GM12878 (cell line): ENCODE data around the gene GPLD1. TPM values are rescaled to one million over a fixed set of nuclear protein-coding genes. Genes with fewer than 3 reads are reported as not detected.

Experiments
- ATAC-seq: fragments of 200-7000 bp; cut with Tn5 transposase; 3 replicates; pipeline ENCODE4 v1.9.1; 2020; ENCODE audit warnings: mild to moderate bottlenecking, moderate library complexity
- BruUV-seq: library from RNA; stranded (reverse); fragments of 400-500 nt; replicated peaks from 2 replicates; lab custom pipeline; 2021; lab: Mats Ljungman, UMichigan
- CTCF ChIA-PET: fragments of 300-600 bp; sonication (Branson Sonifier 250); formaldehyde crosslinking; extraction: SDS; loops from one replicate; lab custom pipeline; 2021; ENCODE audit warnings: inconsistent platforms; lab: Yijun Ruan, JAX
- POLR2A ChIA-PET: fragments of 350-600 bp; formaldehyde crosslinking; extraction: SDS; loops from one replicate; lab custom pipeline; 2021; ENCODE audit warnings: inconsistent platforms; lab: Charles Lee
- RAD21 ChIA-PET: fragments of 300-600 bp; sonication (Branson Sonifier 250); formaldehyde crosslinking; loops from one replicate; lab custom pipeline; 2023; ENCODE audit warnings: antibody characterized with exemption; ENCODE audit not compliant: unreplicated experiment; lab: Charles Lee
- SMC1A ChIA-PET: fragments of 300-600 bp; sonication (Branson Sonifier 250); formaldehyde crosslinking; loops from one replicate; lab custom pipeline; 2023; ENCODE audit not compliant: unreplicated experiment, uncharacterized antibody; lab: Charles Lee
- DNase-seq: peaks from one replicate; pipeline ENCODE4 v3.0.0-alpha.2; 2011; ENCODE audit warnings: low read depth, low spot score
- FAIRE-seq: peaks from 3 replicates; lab custom pipeline; 2011; peaks lifted over from hg19 to GRCh38; lab: Jason Lieb, UNC
- H2AFZ ChIP-seq: 2 replicates; pipeline ENCODE4 v1.6.0; 2011; ENCODE audit warnings: low read depth, low read length, control low read depth; ENCODE audit not compliant: control insufficient read depth
- H3K27ac ChIP-seq: 2 replicates; pipeline ENCODE4 v1.5.1; 2011; ENCODE audit warnings: control low read depth; ENCODE audit not compliant: control insufficient read depth, insufficient read depth
- H3K27me3 ChIP-seq, 2 experiments: replicated peaks in 1 of 2; 2 replicates each; pipeline versions ENCODE4 v1.6.0 to v1.6.1; 2011; ENCODE audit warnings: low read length in 1 of 2; ENCODE audit not compliant: control insufficient read depth in 2 of 2, insufficient read depth in 2 of 2
- H3K36me3 ChIP-seq, 2 experiments: 2 replicates each; pipeline ENCODE4 v1.5.1; 2011; ENCODE audit warnings: low read length in 1 of 2; ENCODE audit not compliant: control insufficient read depth in 2 of 2, insufficient read depth in 2 of 2
- H3K4me1 ChIP-seq: 2 replicates; pipeline ENCODE4 v1.6.1; 2011; ENCODE audit warnings: mild to moderate bottlenecking, low read length, moderate library complexity, mixed read lengths; ENCODE audit not compliant: control insufficient read depth, insufficient read depth
- H3K4me2 ChIP-seq: 2 replicates; pipeline ENCODE4 v1.6.0; 2011; ENCODE audit warnings: control low read depth; ENCODE audit not compliant: control insufficient read depth, insufficient read depth
- H3K4me3 ChIP-seq: fragments of 200-600 bp; sonication (generic); 2 replicates; pipeline ENCODE4 v1.5.1; 2016
- H3K79me2 ChIP-seq: 2 replicates; pipeline ENCODE4 v1.6.0; 2011; ENCODE audit warnings: low read length; ENCODE audit not compliant: control insufficient read depth, insufficient read depth
- H3K9ac ChIP-seq: 2 replicates; pipeline ENCODE4 v1.8.0; 2011; ENCODE audit warnings: low read length, control low read depth, mixed read lengths; ENCODE audit not compliant: control insufficient read depth, insufficient read depth
- H3K9me3 ChIP-seq: replicated peaks from 3 replicates; pipeline ENCODE4 v1.5.1; 2011; ENCODE audit warnings: mild to moderate bottlenecking, low read length; ENCODE audit not compliant: control insufficient read depth, insufficient read depth
- H4K20me1 ChIP-seq: 2 replicates; pipeline ENCODE4 v1.6.0; 2011; ENCODE audit not compliant: control insufficient read depth, insufficient read depth
- BHLHE40 ChIP-seq, 2 experiments: fragments of 450-650 bp in 1 of 2; IDR thresholded peaks; 2 replicates each; pipeline ENCODE4 v1.6.1; 2011 to 2017; ENCODE audit warnings: low read depth in 2 of 2, borderline replicate concordance in 1 of 2, improper control_type of control experiment in 1 of 2, low read length in 1 of 2, mild to moderate bottlenecking in 1 of 2
- NBN ChIP-seq: fragments of 450-650 bp; IDR thresholded peaks from 2 replicates; pipeline ENCODE4 v1.6.1; 2016
- PML ChIP-seq: IDR thresholded peaks from 2 replicates; pipeline ENCODE4 v1.6.1; 2012; ENCODE audit warnings: low read length, inconsistent platforms
- SIX5 ChIP-seq: IDR thresholded peaks from 2 replicates; pipeline ENCODE4 v1.6.1; 2011; ENCODE audit warnings: mild to moderate bottlenecking, low read depth, low read length, moderate library complexity; ENCODE audit not compliant: severe bottlenecking
- SMC3 ChIP-seq: IDR thresholded peaks from 2 replicates; pipeline ENCODE4 v1.6.1; 2011; ENCODE audit warnings: low read length, improper control_type of control experiment, borderline replicate concordance
- ZNF217 ChIP-seq: fragments of 450-650 bp; IDR thresholded peaks from 2 replicates; pipeline ENCODE4 v1.6.1; 2017; ENCODE audit warnings: antibody characterized with exemption, mild to moderate bottlenecking
- WGBS: methylation state at CpG from one replicate; pipeline ENCODE4 v1.1.6; 2016; ENCODE audit warnings: low lambda C conversion rate; ENCODE audit not compliant: insufficient replicate concordance, insufficient coverage; ENCODE audit errors: missing lambda C conversion rate; 5-methylcytosine and 5-hydroxymethylcytosine counted together
- in situ Hi-C: fragments of 300-500 bp; cut with MboI; formaldehyde crosslinking; loops from 9 replicates; pipeline ENCODE4 v1.14.3; 2018; ENCODE audit warnings: mixed read lengths
- intact Hi-C: fragments of 100-400 bp; cut with micrococcal nuclease; formaldehyde crosslinking; loops from one replicate; pipeline ENCODE4 v1.14.2; 2022; ENCODE audit not compliant: unreplicated experiment
- polyA plus RNA-seq, 11 experiments: library from polyadenylated mRNA; depleted of rRNA in 4 of 11; unstranded in 6 of 11; stranded (reverse) in 5 of 11; fragments of >200 nt; fragmentation: Nextera tagmentation in 4 of 11; fragmentation: Illumina TruSeq in 1 of 11; extraction: Ambion mirVana in 4 of 11; extraction: Trizol in 1 of 11; gene quantifications; 1 replicate in 1 of 11; 2 replicates in 10 of 11; pipeline versions ENCODE4 v1.2.1 to v1.2.3, GENCODE V29; 2011 to 2016; ENCODE audit warnings: inconsistent platforms in 2 of 11, missing spikeins in 2 of 11, low read depth in 1 of 11
- total RNA-seq, 4 experiments: library from RNA; depleted of rRNA in 3 of 4; stranded (reverse); fragments of >200 nt in 3 of 4; fragmentation: Illumina TruSeq in 1 of 4; extraction: Trizol in 1 of 4; gene quantifications; 2 replicates each; pipeline versions ENCODE4 v1.2.1 to v1.2.3, GENCODE V29; 2013 to 2021
- TF ChIP-seq, protein P1 (sequence below): IDR thresholded peaks from 2 replicates; pipeline ENCODE4 v1.6.1; 2011; ENCODE audit warnings: low read depth, low read length, improper control_type of control experiment, borderline replicate concordance
- TF ChIP-seq, protein P2 (sequence below), 3 experiments: IDR thresholded peaks in 2 of 3; conservative IDR thresholded peaks in 1 of 3; 2 replicates each; pipeline ENCODE4 v1.5.1; 2011; ENCODE audit warnings: low read depth in 3 of 3, low read length in 3 of 3, mild to moderate bottlenecking in 3 of 3, control low read depth in 2 of 3, moderate library complexity in 2 of 3, inconsistent platforms in 1 of 3, mixed read lengths in 1 of 3; ENCODE audit not compliant: control insufficient read depth in 2 of 3, insufficient read depth in 1 of 3; ENCODE audit errors: extremely low read depth in 1 of 3
- TF ChIP-seq, protein P3 (sequence below): fragments of 450-650 bp; IDR thresholded peaks from 2 replicates; pipeline ENCODE4 v1.6.1; 2017; ENCODE audit warnings: mild to moderate bottlenecking, moderate library complexity

GPLD1 gene
- total and polyA plus RNA-seq, 10 of the 15 experiments (the other 5 are each of a cell fraction or from before 2014, with no cell fraction given): 0.04 to 1.0 (median 0.69) TPM

DNA sequence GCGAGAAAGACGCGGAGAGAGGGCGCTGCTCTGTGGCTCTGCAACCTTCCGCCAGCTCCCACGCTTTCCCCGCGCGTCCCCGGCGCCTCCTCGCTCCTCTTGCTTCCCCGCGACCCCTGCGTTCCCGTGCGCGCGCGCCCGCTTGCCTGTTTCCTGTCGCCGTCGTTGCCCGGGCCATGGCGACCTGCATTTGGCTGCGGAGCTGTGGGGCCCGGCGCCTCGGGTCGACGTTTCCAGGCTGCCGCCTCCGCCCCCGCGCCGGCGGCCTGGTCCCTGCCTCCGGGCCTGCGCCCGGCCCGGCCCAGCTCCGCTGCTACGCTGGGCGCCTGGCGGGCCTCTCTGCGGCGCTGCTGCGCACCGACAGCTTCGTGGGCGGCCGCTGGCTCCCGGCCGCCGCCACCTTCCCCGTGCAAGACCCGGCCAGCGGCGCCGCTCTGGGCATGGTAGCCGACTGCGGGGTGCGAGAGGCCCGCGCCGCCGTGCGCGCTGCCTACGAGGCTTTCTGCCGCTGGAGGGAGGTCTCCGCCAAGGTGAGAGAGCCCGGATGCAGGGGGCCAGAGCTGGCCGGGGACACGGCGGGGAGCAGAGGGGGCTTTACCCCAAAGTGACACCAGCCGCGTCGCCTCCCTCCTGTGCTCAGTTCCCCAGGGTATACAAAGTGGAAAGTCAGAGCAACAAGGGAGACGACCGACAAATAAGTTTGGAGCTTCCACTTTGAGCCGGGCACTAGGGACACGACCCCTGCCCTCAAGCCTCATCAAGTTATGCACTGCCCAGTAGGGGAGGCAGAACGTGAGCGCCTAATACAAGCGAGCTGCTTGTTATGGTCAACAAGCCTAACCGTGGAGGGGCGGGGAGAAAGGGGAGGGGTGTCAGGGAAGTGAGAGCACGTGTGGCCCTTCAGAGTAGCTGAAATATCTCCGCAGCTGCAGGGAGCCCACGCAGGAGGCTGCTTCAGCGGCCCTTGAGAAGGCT is 5.7 kb upstream of the GPLD1 start, which contains the start of gene ALDH5A1 (continued):
- TF ChIP-seq, protein P1, sequence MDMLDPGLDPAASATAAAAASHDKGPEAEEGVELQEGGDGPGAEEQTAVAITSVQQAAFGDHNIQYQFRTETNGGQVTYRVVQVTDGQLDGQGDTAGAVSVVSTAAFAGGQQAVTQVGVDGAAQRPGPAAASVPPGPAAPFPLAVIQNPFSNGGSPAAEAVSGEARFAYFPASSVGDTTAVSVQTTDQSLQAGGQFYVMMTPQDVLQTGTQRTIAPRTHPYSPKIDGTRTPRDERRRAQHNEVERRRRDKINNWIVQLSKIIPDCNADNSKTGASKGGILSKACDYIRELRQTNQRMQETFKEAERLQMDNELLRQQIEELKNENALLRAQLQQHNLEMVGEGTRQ: no peak
- TF ChIP-seq ZNF217 (peak; percentile 66; the same call in 1 of the 2 replicates), SMC3 (peak; percentile 23; the same call in 1 of the 2 replicates), PML (no peak), BHLHE40 (IDR thresholded peaks at IDR 0.05; ENCODE audit: borderline replicate concordance in 1 of 2, low read depth in 2 of 2, low read length in 1 of 2) (peak; percentile 85)

DNA sequence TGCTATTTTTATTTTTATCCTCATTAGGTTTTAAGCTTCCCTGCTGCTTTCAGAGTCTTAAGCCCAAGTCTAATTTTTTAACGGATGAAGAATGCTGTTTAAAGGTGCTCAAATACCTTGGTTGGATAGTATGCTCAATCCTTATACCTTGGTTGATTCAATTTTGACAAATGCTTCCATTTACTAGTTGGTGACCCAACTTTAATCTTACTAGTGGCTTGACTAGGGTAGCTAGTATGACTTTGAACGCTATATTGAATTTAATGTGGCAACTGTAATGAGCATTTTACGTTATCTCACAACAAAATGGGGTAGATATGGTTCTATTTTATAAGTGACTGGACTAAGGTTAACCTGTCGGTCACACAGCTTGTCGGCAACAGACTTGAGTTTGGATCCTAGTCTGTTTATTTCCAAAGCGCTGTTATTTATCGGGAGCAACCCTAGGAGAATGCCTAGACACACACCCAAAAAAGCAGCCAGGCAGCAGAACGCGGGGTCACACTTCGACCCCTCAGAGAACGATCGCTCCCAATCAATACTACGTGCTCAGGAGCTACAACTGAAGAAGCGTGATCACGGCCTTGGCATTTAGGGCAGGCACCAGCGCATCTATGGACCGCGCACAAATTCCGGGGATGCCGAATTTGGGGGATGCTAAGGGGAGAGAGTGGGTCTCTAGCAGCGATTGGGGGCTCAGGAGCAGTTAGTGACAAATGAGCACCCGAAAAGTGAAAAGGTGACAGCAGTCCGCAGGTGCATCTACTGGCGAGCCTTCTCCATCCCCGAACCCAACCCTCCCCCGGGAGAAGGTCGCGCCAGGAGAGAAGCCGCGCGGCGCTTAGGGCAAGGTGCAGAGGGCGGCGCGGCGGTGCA is 4.8 kb upstream of the GPLD1 start:
- peak overlapping the region; percentile 79 for H3K4me3 ChIP-seq

More for the DNA sequence above, 4.8 kb upstream of the GPLD1 start:
- DNase-seq (no peak), FAIRE-seq (no peak), ATAC-seq (peak; percentile 6)
- Histone ChIP-seq H3K79me2 (no peaks in the 10 kb centered on the region), H3K9me3 (no peaks in the 10 kb centered on the region; the same call in 2 of the 3 replicates), H2AFZ (peak overlapping the region; percentile 42), H3K36me3 (no peaks in the 10 kb centered on the region), H3K4me1 (peaks cover 3% of the 10 kb centered on the region; the same call in 1 of the 2 replicates), H4K20me1 (no peaks in the 10 kb centered on the region), H3K27ac (no peak overlapping the region; the same call in 1 of the 2 replicates), H3K4me2 (peak overlapping the region; percentile 90), H3K27me3 (no peaks in the 10 kb centered on the region), H3K9ac (peak overlapping the region; percentile 21)
- SMC1A ChIA-PET: interaction anchor here (0.9 to 7.4 kb wide), 11 partner anchors 12 to 207 kb away, joined by 3 to 68 read pairs (median 4); no protein-coding TSS in a partner anchor
- RAD21 ChIA-PET: interaction anchor here (0.7 to 5.3 kb wide), 11 partner anchors 23 to 281 kb away, joined by 3 to 81 read pairs (median 6); partner anchors contain the start of gene GMNN
- in situ Hi-C loops: no loop called here
- TF ChIP-seq, protein P2, sequence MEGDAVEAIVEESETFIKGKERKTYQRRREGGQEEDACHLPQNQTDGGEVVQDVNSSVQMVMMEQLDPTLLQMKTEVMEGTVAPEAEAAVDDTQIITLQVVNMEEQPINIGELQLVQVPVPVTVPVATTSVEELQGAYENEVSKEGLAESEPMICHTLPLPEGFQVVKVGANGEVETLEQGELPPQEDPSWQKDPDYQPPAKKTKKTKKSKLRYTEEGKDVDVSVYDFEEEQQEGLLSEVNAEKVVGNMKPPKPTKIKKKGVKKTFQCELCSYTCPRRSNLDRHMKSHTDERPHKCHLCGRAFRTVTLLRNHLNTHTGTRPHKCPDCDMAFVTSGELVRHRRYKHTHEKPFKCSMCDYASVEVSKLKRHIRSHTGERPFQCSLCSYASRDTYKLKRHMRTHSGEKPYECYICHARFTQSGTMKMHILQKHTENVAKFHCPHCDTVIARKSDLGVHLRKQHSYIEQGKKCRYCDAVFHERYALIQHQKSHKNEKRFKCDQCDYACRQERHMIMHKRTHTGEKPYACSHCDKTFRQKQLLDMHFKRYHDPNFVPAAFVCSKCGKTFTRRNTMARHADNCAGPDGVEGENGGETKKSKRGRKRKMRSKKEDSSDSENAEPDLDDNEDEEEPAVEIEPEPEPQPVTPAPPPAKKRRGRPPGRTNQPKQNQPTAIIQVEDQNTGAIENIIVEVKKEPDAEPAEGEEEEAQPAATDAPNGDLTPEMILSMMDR (IDR thresholded peaks at IDR 0.05 in 2 of 3, conservative IDR thresholded peaks at IDR 0.05 in 1 of 3; ENCODE audit: control insufficient read depth in 2 of 3, extremely low read depth in 1 of 3, insufficient read depth in 1 of 3, low read depth in 3 of 3, low read length in 3 of 3): peak in 1 of 3 experiments; percentile 32; a peak in 1 of 6 replicates
- TF ChIP-seq NBN: 0 out of 2 replicates have a peak, but pooled peaks have one; percentile 20
- TF ChIP-seq, protein P3, sequence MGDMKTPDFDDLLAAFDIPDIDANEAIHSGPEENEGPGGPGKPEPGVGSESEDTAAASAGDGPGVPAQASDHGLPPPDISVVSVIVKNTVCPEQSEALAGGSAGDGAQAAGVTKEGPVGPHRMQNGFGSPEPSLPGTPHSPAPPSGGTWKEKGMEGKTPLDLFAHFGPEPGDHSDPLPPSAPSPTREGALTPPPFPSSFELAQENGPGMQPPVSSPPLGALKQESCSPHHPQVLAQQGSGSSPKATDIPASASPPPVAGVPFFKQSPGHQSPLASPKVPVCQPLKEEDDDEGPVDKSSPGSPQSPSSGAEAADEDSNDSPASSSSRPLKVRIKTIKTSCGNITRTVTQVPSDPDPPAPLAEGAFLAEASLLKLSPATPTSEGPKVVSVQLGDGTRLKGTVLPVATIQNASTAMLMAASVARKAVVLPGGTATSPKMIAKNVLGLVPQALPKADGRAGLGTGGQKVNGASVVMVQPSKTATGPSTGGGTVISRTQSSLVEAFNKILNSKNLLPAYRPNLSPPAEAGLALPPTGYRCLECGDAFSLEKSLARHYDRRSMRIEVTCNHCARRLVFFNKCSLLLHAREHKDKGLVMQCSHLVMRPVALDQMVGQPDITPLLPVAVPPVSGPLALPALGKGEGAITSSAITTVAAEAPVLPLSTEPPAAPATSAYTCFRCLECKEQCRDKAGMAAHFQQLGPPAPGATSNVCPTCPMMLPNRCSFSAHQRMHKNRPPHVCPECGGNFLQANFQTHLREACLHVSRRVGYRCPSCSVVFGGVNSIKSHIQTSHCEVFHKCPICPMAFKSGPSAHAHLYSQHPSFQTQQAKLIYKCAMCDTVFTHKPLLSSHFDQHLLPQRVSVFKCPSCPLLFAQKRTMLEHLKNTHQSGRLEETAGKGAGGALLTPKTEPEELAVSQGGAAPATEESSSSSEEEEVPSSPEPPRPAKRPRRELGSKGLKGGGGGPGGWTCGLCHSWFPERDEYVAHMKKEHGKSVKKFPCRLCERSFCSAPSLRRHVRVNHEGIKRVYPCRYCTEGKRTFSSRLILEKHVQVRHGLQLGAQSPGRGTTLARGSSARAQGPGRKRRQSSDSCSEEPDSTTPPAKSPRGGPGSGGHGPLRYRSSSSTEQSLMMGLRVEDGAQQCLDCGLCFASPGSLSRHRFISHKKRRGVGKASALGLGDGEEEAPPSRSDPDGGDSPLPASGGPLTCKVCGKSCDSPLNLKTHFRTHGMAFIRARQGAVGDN: no peak
- TF ChIP-seq SIX5: no peak
- intact Hi-C loops: no loop called here
- WGBS: 22% methylated on average over 34 of the region's 36 CpGs
- CTCF ChIA-PET: interaction anchor here (0.7 to 11.3 kb wide), 22 partner anchors 8 to 531 kb away, joined by 3 to 233 read pairs (median 4); no protein-coding TSS in a partner anchor
- BruUV-seq: no TSS peak
- POLR2A ChIA-PET: interaction anchor here (1.0 to 2.6 kb wide), 5 partner anchors 17 to 172 kb away, joined by 3 to 15 read pairs (median 6); partner anchors contain the start of genes ACOT13 and TDP2
